HEK293 (cell line): ENCODE results near the gene NCSTN.

Experiments used
- SP3 ChIP-seq: fragments of 450-650 bp; formaldehyde crosslinking; IDR thresholded peaks from 2 replicates; pipeline ENCODE4 v1.5.1; 2016; ENCODE audit warnings: missing biosample characterization, missing genetic modification characterization
- TCF7L2 ChIP-seq: IDR thresholded peaks from 2 replicates; pipeline ENCODE4 v1.6.1; 2011; ENCODE audit warnings: low read depth, mild to moderate bottlenecking, inconsistent platforms, low read length, moderate library complexity, borderline replicate concordance
- YY1 ChIP-seq: fragments of 450-650 bp; formaldehyde crosslinking; IDR thresholded peaks from 2 replicates; pipeline ENCODE4 v1.5.1; 2018; ENCODE audit warnings: missing biosample characterization, missing genetic modification characterization
- ZBTB20 ChIP-seq: fragments of 450-650 bp; formaldehyde crosslinking; IDR thresholded peaks from 2 replicates; pipeline ENCODE4 v1.5.1; 2016; ENCODE audit warnings: missing biosample characterization, missing genetic modification characterization
- ZNF274 ChIP-seq, 2 experiments: fragments of 200-500 bp in 1 of 2; fragments of 450-650 bp in 1 of 2; sonication (Bioruptor generic) in 1 of 2; formaldehyde crosslinking in 1 of 2; IDR thresholded peaks; 2 replicates each; pipeline versions ENCODE4 v1.5.1 to v1.6.1; 2014 to 2016; ENCODE audit warnings: borderline replicate concordance in 1 of 2, inconsistent platforms in 1 of 2, low read length in 1 of 2, missing biosample characterization in 1 of 2, missing genetic modification characterization in 1 of 2
- ZNF302 ChIP-seq: fragments of 450-650 bp; formaldehyde crosslinking; IDR thresholded peaks from 2 replicates; pipeline ENCODE4 v1.5.1; 2016; ENCODE audit warnings: missing biosample characterization, missing genetic modification characterization, low read depth
- TF ChIP-seq, protein P1 (sequence below): fragments of 450-650 bp; formaldehyde crosslinking; IDR thresholded peaks from 2 replicates; pipeline ENCODE4 v1.5.1; 2016; ENCODE audit warnings: missing biosample characterization, missing genetic modification characterization
- TF ChIP-seq, protein P2 (sequence below): fragments of 450-650 bp; IDR thresholded peaks from 2 replicates; pipeline ENCODE4 v1.5.1; 2018; ENCODE audit warnings: missing biosample characterization, missing genetic modification characterization

DNA sequence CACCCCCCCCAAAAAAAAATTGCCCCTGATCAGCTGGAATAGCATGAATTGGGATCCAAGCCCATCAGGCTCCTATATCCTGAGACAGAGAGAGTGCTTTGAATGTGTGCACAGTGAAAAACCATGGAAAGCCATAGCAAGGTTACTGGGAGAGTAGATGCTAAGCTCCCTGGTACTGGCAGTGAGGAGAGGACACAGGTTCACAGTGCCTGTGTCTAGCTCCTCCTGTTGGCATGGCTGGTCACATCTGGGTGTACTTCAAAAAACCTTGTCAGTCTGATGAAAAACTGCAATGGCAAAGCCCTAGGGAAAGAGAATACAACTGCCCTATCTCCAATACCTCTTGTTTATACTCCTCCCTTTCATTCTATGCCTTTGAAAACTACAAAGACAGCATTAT, 13.1 kb upstream of the NCSTN start:
- no peak for TF ChIP-seq YY1
- no peak for TF ChIP-seq ZBTB20 (tag by site-specific recombination)
- TF ChIP-seq, protein P1, sequence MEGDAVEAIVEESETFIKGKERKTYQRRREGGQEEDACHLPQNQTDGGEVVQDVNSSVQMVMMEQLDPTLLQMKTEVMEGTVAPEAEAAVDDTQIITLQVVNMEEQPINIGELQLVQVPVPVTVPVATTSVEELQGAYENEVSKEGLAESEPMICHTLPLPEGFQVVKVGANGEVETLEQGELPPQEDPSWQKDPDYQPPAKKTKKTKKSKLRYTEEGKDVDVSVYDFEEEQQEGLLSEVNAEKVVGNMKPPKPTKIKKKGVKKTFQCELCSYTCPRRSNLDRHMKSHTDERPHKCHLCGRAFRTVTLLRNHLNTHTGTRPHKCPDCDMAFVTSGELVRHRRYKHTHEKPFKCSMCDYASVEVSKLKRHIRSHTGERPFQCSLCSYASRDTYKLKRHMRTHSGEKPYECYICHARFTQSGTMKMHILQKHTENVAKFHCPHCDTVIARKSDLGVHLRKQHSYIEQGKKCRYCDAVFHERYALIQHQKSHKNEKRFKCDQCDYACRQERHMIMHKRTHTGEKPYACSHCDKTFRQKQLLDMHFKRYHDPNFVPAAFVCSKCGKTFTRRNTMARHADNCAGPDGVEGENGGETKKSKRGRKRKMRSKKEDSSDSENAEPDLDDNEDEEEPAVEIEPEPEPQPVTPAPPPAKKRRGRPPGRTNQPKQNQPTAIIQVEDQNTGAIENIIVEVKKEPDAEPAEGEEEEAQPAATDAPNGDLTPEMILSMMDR (tag by site-specific recombination): no peak
- TF ChIP-seq ZNF274 (IDR thresholded peaks at IDR 0.05; ENCODE audit: low read length): no peak
- no peak for TF ChIP-seq ZNF274 (tag by site-specific recombination; IDR thresholded peaks at IDR 0.05; ENCODE audit: borderline replicate concordance)
- no peak for TF ChIP-seq ZNF302 (tag by site-specific recombination)
- no peak for TF ChIP-seq SP3 (tag by site-specific recombination)
- TF ChIP-seq, protein P2, sequence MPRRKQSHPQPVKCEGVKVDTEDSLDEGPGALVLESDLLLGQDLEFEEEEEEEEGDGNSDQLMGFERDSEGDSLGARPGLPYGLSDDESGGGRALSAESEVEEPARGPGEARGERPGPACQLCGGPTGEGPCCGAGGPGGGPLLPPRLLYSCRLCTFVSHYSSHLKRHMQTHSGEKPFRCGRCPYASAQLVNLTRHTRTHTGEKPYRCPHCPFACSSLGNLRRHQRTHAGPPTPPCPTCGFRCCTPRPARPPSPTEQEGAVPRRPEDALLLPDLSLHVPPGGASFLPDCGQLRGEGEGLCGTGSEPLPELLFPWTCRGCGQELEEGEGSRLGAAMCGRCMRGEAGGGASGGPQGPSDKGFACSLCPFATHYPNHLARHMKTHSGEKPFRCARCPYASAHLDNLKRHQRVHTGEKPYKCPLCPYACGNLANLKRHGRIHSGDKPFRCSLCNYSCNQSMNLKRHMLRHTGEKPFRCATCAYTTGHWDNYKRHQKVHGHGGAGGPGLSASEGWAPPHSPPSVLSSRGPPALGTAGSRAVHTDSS (tag by site-specific recombination): no peak
- no peak for TF ChIP-seq TCF7L2
